Activated CD4-positive, alpha-beta T cell treated with anti-CD3 and anti-CD28 coated beads, Interleukin-2, amount 50 U/mL, for 4 hours (primary cell): ENCODE measurements around the gene GYS2.
"Not testable (repeated sequence)": the region's sequence is repeated elsewhere in the genome, so short reads cannot be mapped to it uniquely, and the experiment has no call there.

Source experiments
- DNase-seq, 2 experiments: peaks; one replicate each; pipeline ENCODE4 v3.0.0-alpha.2; 2020

Gene GYS2

GRCh38 chr12:21604245-21605101 is at the start of gene GYS2:
Gene GYS2 (minus strand): TSS chr12:21604847. CDS start chr12:21604592, 255 bp downstream.
- no peak for DNase-seq

GRCh38 chr12:21651821-21652220 is 47.2 kb upstream of the GYS2 start:
- DNase-seq = no peak

- DNase-seq = no peak
Measured at GRCh38 chr12:21650997-21651396, 46.4 kb upstream of the GYS2 start.

GRCh38 chr12:21649034-21649433 is 44.4 kb upstream of the GYS2 start:
- DNase-seq = no peak

GRCh38 chr12:21648378-21648777 is 43.7 kb upstream of the GYS2 start:
- DNase-seq = no peak

GRCh38 chr12:21647179-21647578 is 42.5 kb upstream of the GYS2 start:
- no peak for DNase-seq

GRCh38 chr12:21645041-21645500 is 40.4 kb upstream of the GYS2 start:
- not testable (repeated sequence) for DNase-seq

GRCh38 chr12:21644516-21644915 is 39.9 kb upstream of the GYS2 start:
- DNase-seq = no peak

GRCh38 chr12:21643758-21644157 is 39.1 kb upstream of the GYS2 start:
- DNase-seq = no peak

GRCh38 chr12:21642707-21643389 is 38.2 kb upstream of the GYS2 start:
- DNase-seq = no peak

- DNase-seq = no peak
Measured at GRCh38 chr12:21638054-21638891, 33.6 kb upstream of the GYS2 start.

GRCh38 chr12:21634245-21634644 is 29.6 kb upstream of the GYS2 start:
- DNase-seq = no peak

- no peak for DNase-seq
Measured at GRCh38 chr12:21631367-21631766, 26.7 kb upstream of the GYS2 start.

GRCh38 chr12:21627924-21628323 is 23.3 kb upstream of the GYS2 start:
- no peak for DNase-seq

GRCh38 chr12:21618566-21618965 is 13.9 kb upstream of the GYS2 start:
- DNase-seq = no peak

- no peak for DNase-seq
Measured at GRCh38 chr12:21617030-21617429, 12.4 kb upstream of the GYS2 start.

GRCh38 chr12:21615431-21615830 is 10.8 kb upstream of the GYS2 start:
- peak; percentile 7 to 14 for DNase-seq

GRCh38 chr12:21614506-21614905 is 9.9 kb upstream of the GYS2 start:
- DNase-seq = no peak

- no peak for DNase-seq
Measured at GRCh38 chr12:21613931-21614330, 9.3 kb upstream of the GYS2 start.

- DNase-seq = no peak
Measured at GRCh38 chr12:21608196-21608595, 3.5 kb upstream of the GYS2 start.

GRCh38 chr12:21607701-21608100 is 3.1 kb upstream of the GYS2 start:
- no peak for DNase-seq

- no peak for DNase-seq
Measured at GRCh38 chr12:21606175-21606574, 1.5 kb upstream of the GYS2 start.

- DNase-seq = no peak
Measured at GRCh38 chr12:21602774-21603173, 1.9 kb downstream of the GYS2 start.
